GM12878 (cell line): Measurements from ENCODE around the gene CREB5. TPM values are rescaled to one million over a fixed set of nuclear protein-coding genes. Genes with fewer than 3 reads are reported as not detected.

Experiments
- ATAC-seq: fragments of 200-7000 bp; cut with Tn5 transposase; 3 replicates; pipeline ENCODE4 v1.9.1; 2020; ENCODE audit warnings: mild to moderate bottlenecking, moderate library complexity
- BruUV-seq: library from RNA; stranded (reverse); fragments of 400-500 nt; replicated peaks from 2 replicates; lab custom pipeline; 2021; lab: Mats Ljungman, UMichigan
- CTCF ChIA-PET: fragments of 300-600 bp; sonication (Branson Sonifier 250); formaldehyde crosslinking; extraction: SDS; loops from one replicate; lab custom pipeline; 2021; ENCODE audit warnings: inconsistent platforms; lab: Yijun Ruan, JAX
- POLR2A ChIA-PET: fragments of 350-600 bp; formaldehyde crosslinking; extraction: SDS; loops from one replicate; lab custom pipeline; 2021; ENCODE audit warnings: inconsistent platforms; lab: Charles Lee
- RAD21 ChIA-PET: fragments of 300-600 bp; sonication (Branson Sonifier 250); formaldehyde crosslinking; loops from one replicate; lab custom pipeline; 2023; ENCODE audit warnings: antibody characterized with exemption; ENCODE audit not compliant: unreplicated experiment; lab: Charles Lee
- SMC1A ChIA-PET: fragments of 300-600 bp; sonication (Branson Sonifier 250); formaldehyde crosslinking; loops from one replicate; lab custom pipeline; 2023; ENCODE audit not compliant: unreplicated experiment, uncharacterized antibody; lab: Charles Lee
- DNase-seq: peaks from one replicate; pipeline ENCODE4 v3.0.0-alpha.2; 2011; ENCODE audit warnings: low read depth, low spot score
- FAIRE-seq: peaks from 3 replicates; lab custom pipeline; 2011; peaks lifted over from hg19 to GRCh38; lab: Jason Lieb, UNC
- H2AFZ ChIP-seq: 2 replicates; pipeline ENCODE4 v1.6.0; 2011; ENCODE audit warnings: low read depth, low read length, control low read depth; ENCODE audit not compliant: control insufficient read depth
- H3K27ac ChIP-seq: 2 replicates; pipeline ENCODE4 v1.5.1; 2011; ENCODE audit warnings: control low read depth; ENCODE audit not compliant: control insufficient read depth, insufficient read depth
- H3K27me3 ChIP-seq, 2 experiments: replicated peaks in 1 of 2; 2 replicates each; pipeline versions ENCODE4 v1.6.0 to v1.6.1; 2011; ENCODE audit warnings: low read length in 1 of 2; ENCODE audit not compliant: control insufficient read depth in 2 of 2, insufficient read depth in 2 of 2
- H3K36me3 ChIP-seq, 2 experiments: 2 replicates each; pipeline ENCODE4 v1.5.1; 2011; ENCODE audit warnings: low read length in 1 of 2; ENCODE audit not compliant: control insufficient read depth in 2 of 2, insufficient read depth in 2 of 2
- H3K4me1 ChIP-seq: 2 replicates; pipeline ENCODE4 v1.6.1; 2011; ENCODE audit warnings: mild to moderate bottlenecking, low read length, moderate library complexity, mixed read lengths; ENCODE audit not compliant: control insufficient read depth, insufficient read depth
- H3K4me2 ChIP-seq: 2 replicates; pipeline ENCODE4 v1.6.0; 2011; ENCODE audit warnings: control low read depth; ENCODE audit not compliant: control insufficient read depth, insufficient read depth
- H3K4me3 ChIP-seq: fragments of 200-600 bp; sonication (generic); 2 replicates; pipeline ENCODE4 v1.5.1; 2016
- H3K79me2 ChIP-seq: 2 replicates; pipeline ENCODE4 v1.6.0; 2011; ENCODE audit warnings: low read length; ENCODE audit not compliant: control insufficient read depth, insufficient read depth
- H3K9ac ChIP-seq: 2 replicates; pipeline ENCODE4 v1.8.0; 2011; ENCODE audit warnings: low read length, control low read depth, mixed read lengths; ENCODE audit not compliant: control insufficient read depth, insufficient read depth
- H3K9me3 ChIP-seq: replicated peaks from 3 replicates; pipeline ENCODE4 v1.5.1; 2011; ENCODE audit warnings: mild to moderate bottlenecking, low read length; ENCODE audit not compliant: control insufficient read depth, insufficient read depth
- H4K20me1 ChIP-seq: 2 replicates; pipeline ENCODE4 v1.6.0; 2011; ENCODE audit not compliant: control insufficient read depth, insufficient read depth
- ATF2 ChIP-seq: IDR thresholded peaks from 2 replicates; pipeline ENCODE4 v1.6.1; 2012; ENCODE audit warnings: low read length, inconsistent platforms
- ATF7 ChIP-seq: fragments of 450-650 bp; IDR thresholded peaks from 2 replicates; pipeline ENCODE4 v1.6.1; 2016; ENCODE audit warnings: low read depth, mild to moderate bottlenecking
- CBX3 ChIP-seq: fragments of 200-600 bp; sonication (generic); IDR thresholded peaks from 2 replicates; pipeline ENCODE4 v1.6.1; 2016; ENCODE audit warnings: low read depth, borderline replicate concordance
- CEBPB ChIP-seq, 2 experiments: fragments of 150-350 bp in 1 of 2; IDR thresholded peaks; 2 replicates each; pipeline ENCODE4 v1.6.1; 2012 to 2014; ENCODE audit warnings: low read depth in 2 of 2, low read length in 2 of 2, borderline replicate concordance in 1 of 2, inconsistent platforms in 1 of 2
- ELK1 ChIP-seq: IDR thresholded peaks from 2 replicates; pipeline ENCODE4 v1.6.1; 2012; ENCODE audit warnings: low read depth, low read length, improper control_type of control experiment
- FOXM1 ChIP-seq: IDR thresholded peaks from 2 replicates; pipeline ENCODE4 v1.6.1; 2012; ENCODE audit warnings: low read depth, mild to moderate bottlenecking, inconsistent platforms, low read length, moderate library complexity
- NBN ChIP-seq: fragments of 450-650 bp; IDR thresholded peaks from 2 replicates; pipeline ENCODE4 v1.6.1; 2016
- NKRF ChIP-seq: fragments of 450-650 bp; conservative IDR thresholded peaks from 2 replicates; pipeline ENCODE4 v1.6.1; 2017; ENCODE audit warnings: mild to moderate bottlenecking, moderate library complexity
- PRDM15 ChIP-seq: fragments of 450-650 bp; formaldehyde crosslinking; IDR thresholded peaks from 2 replicates; pipeline ENCODE4 v1.4.0; 2020; ENCODE audit warnings: mild to moderate bottlenecking, moderate library complexity
- SRF ChIP-seq, 2 experiments: IDR thresholded peaks; 2 replicates each; pipeline ENCODE4 v1.6.1; 2011; ENCODE audit warnings: low read depth in 2 of 2, low read length in 2 of 2, mild to moderate bottlenecking in 1 of 2, moderate library complexity in 1 of 2
- SUPT20H ChIP-seq: IDR thresholded peaks from 2 replicates; pipeline ENCODE4 v1.6.1; 2011; ENCODE audit warnings: low read depth, mild to moderate bottlenecking, low read length, moderate library complexity, borderline replicate concordance; ENCODE audit not compliant: control insufficient read depth
- USF2 ChIP-seq: IDR thresholded peaks from 2 replicates; pipeline ENCODE4 v1.6.1; 2011; ENCODE audit warnings: low read depth, low read length, improper control_type of control experiment, borderline replicate concordance
- WRNIP1 ChIP-seq: IDR thresholded peaks from 2 replicates; pipeline ENCODE4 v1.6.1; 2011; ENCODE audit warnings: low read depth, low read length, improper control_type of control experiment, borderline replicate concordance
- WGBS: methylation state at CpG from one replicate; pipeline ENCODE4 v1.1.6; 2016; ENCODE audit warnings: low lambda C conversion rate; ENCODE audit not compliant: insufficient replicate concordance, insufficient coverage; ENCODE audit errors: missing lambda C conversion rate; 5-methylcytosine and 5-hydroxymethylcytosine counted together
- in situ Hi-C: fragments of 300-500 bp; cut with MboI; formaldehyde crosslinking; loops from 9 replicates; pipeline ENCODE4 v1.14.3; 2018; ENCODE audit warnings: mixed read lengths
- intact Hi-C: fragments of 100-400 bp; cut with micrococcal nuclease; formaldehyde crosslinking; loops from one replicate; pipeline ENCODE4 v1.14.2; 2022; ENCODE audit not compliant: unreplicated experiment
- polyA plus RNA-seq, 11 experiments: library from polyadenylated mRNA; depleted of rRNA in 4 of 11; unstranded in 6 of 11; stranded (reverse) in 5 of 11; fragments of >200 nt; fragmentation: Nextera tagmentation in 4 of 11; fragmentation: Illumina TruSeq in 1 of 11; extraction: Ambion mirVana in 4 of 11; extraction: Trizol in 1 of 11; gene quantifications; 1 replicate in 1 of 11; 2 replicates in 10 of 11; pipeline versions ENCODE4 v1.2.1 to v1.2.3, GENCODE V29; 2011 to 2016; ENCODE audit warnings: inconsistent platforms in 2 of 11, missing spikeins in 2 of 11, low read depth in 1 of 11
- total RNA-seq, 4 experiments: library from RNA; depleted of rRNA in 3 of 4; stranded (reverse); fragments of >200 nt in 3 of 4; fragmentation: Illumina TruSeq in 1 of 4; extraction: Trizol in 1 of 4; gene quantifications; 2 replicates each; pipeline versions ENCODE4 v1.2.1 to v1.2.3, GENCODE V29; 2013 to 2021

The CREB5 gene
- total and polyA plus RNA-seq, 10 of the 15 experiments (the other 5 are each of a cell fraction or from before 2014, with no cell fraction given) = 12.9 to 74.1 (median 53.0) TPM

GRCh38 chr7:28546067-28546466, 133.7 kb downstream of the CREB5 start (continued):
- TF ChIP-seq PRDM15 (CRISPR knock-in tag) (no peak), NBN (no peak), USF2 (no peak), ATF2 (no peak)

GRCh38 chr7:28547115-28547514, 134.8 kb downstream of the CREB5 start:
- DNase-seq = no peak
- H4K20me1 ChIP-seq = no peaks in the 10 kb centered on the region
- ChIA-PET POLR2A (interaction anchor here (1.5 kb wide), 1 partner anchor 10 kb away, joined by 3 read pairs; no protein-coding TSS in a partner anchor), CTCF (interaction anchor here (3.3 kb wide), 1 partner anchor 14 kb away, joined by 20 read pairs; no protein-coding TSS in a partner anchor), SMC1A (interaction anchor here (0.6 to 3.5 kb wide), 5 partner anchors 10 to 159 kb away, joined by 3 to 20 read pairs (median 4); no protein-coding TSS in a partner anchor), RAD21 (no interaction called here)
- H3K9me3 ChIP-seq = peaks cover 2% of the 10 kb centered on the region; the same call in 2 of the 3 replicates
- H3K4me2 ChIP-seq = no peak overlapping the region
- intact Hi-C loops (loop anchor here (2.0 to 10.0 kb wide), 2 partner anchors 20 to 308 kb away; no protein-coding TSS in a partner anchor), in situ Hi-C loops (no loop called here)
- no peak overlapping the region for H3K4me3 ChIP-seq
- BruUV-seq = no TSS peak
- FAIRE-seq = no peak
- H2AFZ ChIP-seq = no peak overlapping the region
- no peaks in the 10 kb centered on the region for H3K27me3 ChIP-seq
- no peaks in the 10 kb centered on the region for H3K4me1 ChIP-seq
- no peaks in the 10 kb centered on the region for H3K36me3 ChIP-seq
- 72% methylated on average over 3 of the region's 3 CpGs for WGBS
- H3K9ac ChIP-seq = no peak overlapping the region
- H3K27ac ChIP-seq = no peak overlapping the region
- H3K79me2 ChIP-seq = no peaks in the 10 kb centered on the region
- no peak for ATAC-seq
- TF ChIP-seq CBX3 (no peak), SRF (IDR thresholded peaks at IDR 0.05; ENCODE audit: low read depth in 2 of 2, low read length in 2 of 2) (no peak), WRNIP1 (no peak), SUPT20H (no peak), CEBPB (IDR thresholded peaks at IDR 0.05; ENCODE audit: borderline replicate concordance in 1 of 2, low read depth in 2 of 2, low read length in 2 of 2) (no peak), NKRF (no peak), FOXM1 (no peak), ATF7 (no peak), ELK1 (no peak)
